IgD-negative memory B cell (primary cell): ENCODE data around the gene TBC1D22A. TPM values are rescaled to one million over a fixed set of nuclear protein-coding genes. Genes with fewer than 3 reads are reported as not detected.

Source experiments
- H3K27ac Mint-ChIP-seq, 3 donors: one replicate each; pipeline ENCODE4 v1.8.0; 2020 to 2022; ENCODE audit warnings: mild to moderate bottlenecking in 3 of 3, mixed read lengths in 3 of 3, moderate library complexity in 1 of 3
- H3K27me3 Mint-ChIP-seq: one replicate; pipeline ENCODE4 v1.8.0; 2021; ENCODE audit warnings: mixed read lengths
- H3K36me3 Mint-ChIP-seq: one replicate; pipeline ENCODE4 v1.8.0; 2020; ENCODE audit warnings: mild to moderate bottlenecking, mixed read lengths
- H3K4me1 Mint-ChIP-seq, 3 donors: one replicate each; pipeline ENCODE4 v1.8.0; 2020 to 2022; ENCODE audit warnings: mixed read lengths in 3 of 3, mild to moderate bottlenecking in 1 of 3
- H3K4me3 Mint-ChIP-seq, 4 donors: one replicate each; pipeline ENCODE4 v1.8.0; 2020 to 2022; ENCODE audit warnings: mild to moderate bottlenecking in 4 of 4, mixed read lengths in 4 of 4, moderate library complexity in 3 of 4
- H3K9me3 Mint-ChIP-seq, 3 donors: one replicate each; pipeline ENCODE4 v1.8.0; 2020 to 2021; ENCODE audit warnings: mixed read lengths in 3 of 3, mild to moderate bottlenecking in 1 of 3
- polyA plus RNA-seq: library from polyadenylated mRNA; unstranded; fragments of 300-500 nt; fragmentation: Illumina TruSeq; gene quantifications from one replicate; pipeline ENCODE4 v1.2.3, GENCODE V29; 2021

The TBC1D22A gene
- polyA plus RNA-seq, 1 donor from 2014 or later: 64.3 TPM

DNA sequence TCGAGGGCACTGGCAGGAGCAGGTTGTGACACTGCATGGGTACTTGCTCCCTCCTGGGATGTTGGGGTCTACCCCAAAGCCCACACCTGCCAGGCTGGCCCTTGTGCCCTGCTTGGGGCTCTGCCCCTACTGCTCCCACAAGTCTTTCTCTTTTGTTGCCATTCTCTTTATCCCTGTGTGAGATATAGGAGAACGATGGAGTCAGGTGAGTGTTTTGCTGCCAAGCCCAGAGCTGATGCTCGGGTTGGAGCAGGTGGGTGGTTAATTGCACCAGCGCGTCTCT, 292.6 kb downstream of the TBC1D22A start:
- H3K36me3 Mint-ChIP-seq: peaks cover 2% of the 10 kb centered on the region
- no peaks in the 10 kb centered on the region for H3K27me3 Mint-ChIP-seq
- no peak overlapping the region for H3K4me3 Mint-ChIP-seq
- peaks cover 21 to 39% (median 23%) of the 10 kb centered on the region in 3 donors for H3K4me1 Mint-ChIP-seq
- H3K27ac Mint-ChIP-seq: peak overlapping the region in 1 of 3 donors; percentile 70
- no peaks in the 10 kb centered on the region for H3K9me3 Mint-ChIP-seq

DNA sequence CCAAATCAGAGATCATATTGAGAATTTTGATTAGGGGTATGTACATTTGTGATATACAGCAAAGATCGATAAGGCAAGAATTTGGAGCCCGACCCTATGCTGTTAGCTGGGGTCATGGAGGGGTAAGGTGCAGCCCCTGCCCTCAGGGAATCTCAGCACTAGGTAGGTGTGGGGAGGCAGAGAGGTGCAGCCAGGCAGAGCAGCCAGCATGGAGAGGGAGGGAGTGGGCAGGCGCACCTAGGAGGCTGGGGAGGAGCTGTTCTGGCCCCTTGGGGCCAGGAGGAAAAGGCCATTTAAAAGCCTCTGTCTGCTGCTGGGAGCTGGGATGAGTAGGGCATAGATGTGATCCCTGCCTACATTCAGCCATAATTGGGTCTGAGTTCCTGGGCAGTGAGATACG, 293.0 kb downstream of the TBC1D22A start:
- H3K4me3 Mint-ChIP-seq: no peak overlapping the region
- peaks cover 2% of the 10 kb centered on the region for H3K36me3 Mint-ChIP-seq
- peaks cover 18 to 36% (median 23%) of the 10 kb centered on the region in 3 donors for H3K4me1 Mint-ChIP-seq
- no peaks in the 10 kb centered on the region for H3K27me3 Mint-ChIP-seq
- H3K9me3 Mint-ChIP-seq: no peaks in the 10 kb centered on the region
- H3K27ac Mint-ChIP-seq: peak overlapping the region in 2 of 3 donors; percentile 14 to 70

DNA sequence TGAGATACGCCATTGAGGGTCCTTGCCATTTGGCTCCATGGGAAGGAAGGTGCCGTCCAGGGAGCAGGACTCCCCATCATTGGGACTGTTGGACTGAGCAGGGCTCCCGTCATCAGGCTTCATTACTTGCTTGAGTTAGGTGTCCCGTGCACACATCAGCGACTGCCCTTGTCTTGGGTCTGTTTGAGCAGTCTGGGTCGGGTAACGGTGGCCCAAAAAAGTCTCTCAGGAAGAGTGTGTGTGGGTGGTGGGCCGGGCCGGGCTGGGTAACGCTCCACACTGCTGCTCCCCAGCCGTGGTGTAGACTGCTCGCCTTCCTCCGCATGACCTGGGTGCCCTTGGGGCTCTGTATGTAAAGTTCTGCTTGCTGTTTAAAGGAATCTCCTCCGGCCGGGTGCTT, 293.5 kb downstream of the TBC1D22A start:
- Mint-ChIP-seq H3K4me3 (no peak overlapping the region), H3K36me3 (peaks cover 2% of the 10 kb centered on the region), H3K27ac (peak overlapping the region in 2 of 3 donors; percentile 14 to 70), H3K27me3 (no peaks in the 10 kb centered on the region), H3K4me1 (peaks cover 18 to 36% (median 23%) of the 10 kb centered on the region in 3 donors), H3K9me3 (no peaks in the 10 kb centered on the region)

DNA sequence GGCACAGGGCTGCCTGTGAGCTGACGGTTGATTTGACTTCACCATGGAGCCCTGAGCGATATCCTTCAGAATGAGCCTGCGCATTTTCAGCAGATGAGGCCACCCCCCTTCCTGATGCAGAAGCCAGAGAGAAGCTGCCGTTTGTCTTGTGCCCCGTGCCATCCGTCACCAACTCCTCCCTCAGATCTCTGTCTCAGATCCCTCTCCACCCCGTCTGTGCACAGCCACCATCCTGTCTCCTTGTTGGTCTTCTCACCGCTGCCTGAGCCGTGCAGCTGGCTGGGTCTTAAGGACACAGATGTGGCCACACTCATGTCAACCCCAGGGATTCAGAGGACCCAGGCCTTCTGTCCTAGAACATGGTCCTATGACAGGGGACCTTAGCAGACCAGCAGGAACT, 293.9 kb downstream of the TBC1D22A start:
- peaks cover 21 to 36% (median 23%) of the 10 kb centered on the region in 3 donors for H3K4me1 Mint-ChIP-seq
- H3K4me3 Mint-ChIP-seq: no peak overlapping the region
- H3K9me3 Mint-ChIP-seq: no peaks in the 10 kb centered on the region
- peak overlapping the region; percentile 13 to 70 (median 14) for H3K27ac Mint-ChIP-seq
- H3K36me3 Mint-ChIP-seq: peaks cover 3% of the 10 kb centered on the region
- H3K27me3 Mint-ChIP-seq: no peaks in the 10 kb centered on the region

DNA sequence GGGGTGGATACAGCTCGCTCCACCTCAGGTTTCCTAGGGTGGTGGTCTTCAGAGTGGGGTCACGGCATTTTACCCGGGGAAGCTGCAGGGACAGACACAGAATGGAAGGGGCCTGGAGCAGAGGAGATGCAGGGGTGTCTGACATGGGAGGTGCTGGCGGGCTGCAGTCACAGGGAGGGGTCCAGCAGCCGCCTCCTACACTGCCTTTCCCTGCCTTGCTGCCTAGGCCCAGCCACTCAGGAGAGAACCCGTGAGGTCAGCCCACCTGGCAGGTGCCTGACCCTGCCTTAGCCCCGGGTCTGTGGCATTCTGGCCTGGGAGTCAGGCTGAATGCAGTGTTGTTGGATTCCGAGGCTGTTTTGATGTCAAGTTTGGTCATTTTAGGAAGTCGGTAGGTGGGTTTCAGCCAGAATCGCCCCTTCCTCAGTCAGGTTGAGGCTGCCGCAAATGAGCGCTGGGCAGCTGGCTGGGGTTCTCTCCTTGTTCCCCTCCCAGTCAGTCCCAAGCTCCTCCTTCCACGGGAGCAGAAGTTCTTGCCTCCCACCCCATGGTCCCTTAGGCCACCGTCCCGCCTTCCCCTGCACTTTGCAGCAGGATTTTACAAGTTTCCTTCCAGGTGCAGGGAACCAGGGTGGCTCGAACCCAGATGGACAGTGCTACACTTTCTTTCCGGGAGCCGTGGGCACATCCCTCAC, 294.5 kb downstream of the TBC1D22A start:
- Mint-ChIP-seq H3K9me3 (no peaks in the 10 kb centered on the region), H3K36me3 (peaks cover 3% of the 10 kb centered on the region), H3K4me3 (no peak overlapping the region), H3K27ac (peak overlapping the region in 2 of 3 donors; percentile 13 to 14), H3K4me1 (peaks cover 22 to 36% (median 23%) of the 10 kb centered on the region in 3 donors), H3K27me3 (no peaks in the 10 kb centered on the region)

DNA sequence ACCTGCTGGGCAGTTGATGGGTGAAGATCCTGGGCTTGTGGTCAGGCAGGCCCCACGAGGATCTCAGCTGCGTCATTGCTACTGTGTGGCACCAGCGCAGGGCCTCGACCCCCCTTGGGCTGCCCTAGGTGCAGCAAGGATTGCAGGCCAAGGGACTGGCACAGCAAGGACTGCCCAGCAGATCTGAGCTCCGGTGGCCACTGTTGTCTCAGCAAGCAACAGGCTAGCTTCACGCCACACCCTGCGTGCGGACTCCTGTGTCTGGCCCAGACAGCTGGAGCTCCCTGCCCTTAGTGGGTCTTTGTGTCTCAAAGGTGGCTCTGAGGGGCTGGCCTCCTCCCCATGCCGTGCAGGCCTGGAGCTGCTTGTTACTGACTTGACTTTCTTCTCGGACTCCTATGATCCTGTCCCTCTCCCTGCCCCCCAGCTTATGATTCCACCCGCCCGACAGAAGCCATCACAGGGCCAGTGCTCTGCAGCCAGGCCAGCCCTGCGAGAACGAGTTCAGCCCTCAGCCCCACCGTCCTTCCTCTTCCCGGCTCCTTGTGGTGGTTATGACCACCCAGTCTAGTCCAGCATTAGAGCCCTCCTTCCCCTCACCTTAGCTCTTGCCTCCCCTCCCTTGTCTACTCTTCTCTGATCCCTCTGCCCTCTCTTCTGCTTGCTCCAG, 295.6 kb downstream of the TBC1D22A start:
- H3K4me1 Mint-ChIP-seq: peaks cover 22 to 36% (median 23%) of the 10 kb centered on the region in 3 donors
- H3K36me3 Mint-ChIP-seq: peaks cover 3% of the 10 kb centered on the region
- H3K9me3 Mint-ChIP-seq: no peaks in the 10 kb centered on the region
- H3K4me3 Mint-ChIP-seq: no peak overlapping the region
- H3K27ac Mint-ChIP-seq: peak overlapping the region in 2 of 3 donors; percentile 57 to 81
- no peaks in the 10 kb centered on the region for H3K27me3 Mint-ChIP-seq

DNA sequence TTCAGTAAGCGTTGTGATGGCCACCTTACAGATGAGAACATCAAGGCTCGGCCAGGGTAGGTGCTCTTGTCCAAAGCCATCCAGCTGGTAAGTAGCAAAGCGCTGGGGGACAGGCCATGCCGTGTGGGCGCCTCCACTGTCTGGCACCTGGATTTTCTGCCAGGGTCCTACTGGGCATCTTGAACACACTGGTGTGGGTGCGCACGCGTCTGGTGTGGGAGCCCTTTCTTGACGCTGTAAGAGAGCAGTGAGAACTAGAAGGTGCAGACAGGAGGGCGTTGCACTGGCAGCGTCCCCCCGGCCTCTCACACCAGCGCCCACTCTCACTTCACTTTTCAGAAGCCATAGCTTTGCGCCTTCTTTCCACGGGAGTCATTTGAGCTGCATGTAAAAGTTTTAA, 296.6 kb downstream of the TBC1D22A start:
- Mint-ChIP-seq H3K36me3 (peaks cover 4% of the 10 kb centered on the region), H3K27me3 (no peaks in the 10 kb centered on the region), H3K4me1 (peaks cover 22 to 32% (median 23%) of the 10 kb centered on the region in 3 donors), H3K9me3 (no peaks in the 10 kb centered on the region), H3K27ac (peak overlapping the region in 1 of 3 donors; percentile 81), H3K4me3 (peak overlapping the region in 3 of 4 donors; percentile 13 to 81 (median 27))

DNA sequence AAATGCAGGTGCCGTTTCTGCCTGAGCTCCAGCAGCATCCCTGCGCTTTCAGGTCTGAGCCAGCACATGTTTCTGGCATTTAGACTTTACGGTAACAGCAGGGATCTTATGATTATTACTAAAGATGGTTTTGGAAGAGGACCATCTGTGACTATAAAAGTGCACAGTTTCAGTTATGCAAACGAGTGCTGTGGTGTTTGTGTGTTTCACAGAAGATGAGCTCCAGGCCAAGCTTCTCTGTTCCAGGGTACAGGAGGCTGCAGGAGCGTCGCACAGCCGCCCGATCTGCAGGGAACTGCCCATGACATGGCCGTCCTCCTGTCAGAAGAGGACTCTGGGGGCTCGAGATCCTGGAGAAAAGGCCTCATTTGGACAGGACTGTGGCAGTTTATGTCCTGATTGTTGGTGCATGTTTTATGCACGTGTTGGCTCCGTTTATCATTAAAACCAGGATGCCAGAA, 297.3 kb downstream of the TBC1D22A start:
- Mint-ChIP-seq H3K9me3 (no peaks in the 10 kb centered on the region), H3K36me3 (peaks cover 5% of the 10 kb centered on the region), H3K4me1 (peaks cover 22 to 32% (median 23%) of the 10 kb centered on the region in 3 donors), H3K4me3 (peak overlapping the region in 2 of 4 donors; percentile 27 to 81), H3K27me3 (no peaks in the 10 kb centered on the region), H3K27ac (peak overlapping the region in 1 of 3 donors; percentile 81)

DNA sequence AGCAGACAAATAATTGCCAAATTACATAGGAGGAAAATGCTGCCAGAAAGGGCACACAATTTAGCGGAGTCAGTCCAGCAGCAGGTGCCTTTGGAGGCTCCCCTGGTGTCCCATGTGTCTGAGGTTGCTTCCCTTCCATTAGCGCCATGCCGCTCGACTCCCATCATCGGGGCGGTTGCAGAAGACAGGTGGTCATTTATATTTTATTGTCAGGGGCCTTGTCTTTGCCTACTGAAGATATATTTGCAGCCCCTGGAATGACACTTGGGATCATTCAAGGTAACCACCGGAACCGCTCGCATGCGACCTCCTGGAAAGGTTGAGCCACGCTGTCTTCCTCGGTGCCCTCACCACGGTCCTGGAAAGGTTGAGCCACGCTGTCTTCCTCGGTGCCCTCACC, 298.3 kb downstream of the TBC1D22A start:
- Mint-ChIP-seq H3K27me3 (no peaks in the 10 kb centered on the region), H3K27ac (no peak overlapping the region), H3K4me1 (peaks cover 15 to 28% (median 20%) of the 10 kb centered on the region in 3 donors), H3K36me3 (peaks cover 5% of the 10 kb centered on the region), H3K4me3 (no peak overlapping the region), H3K9me3 (no peaks in the 10 kb centered on the region)

DNA sequence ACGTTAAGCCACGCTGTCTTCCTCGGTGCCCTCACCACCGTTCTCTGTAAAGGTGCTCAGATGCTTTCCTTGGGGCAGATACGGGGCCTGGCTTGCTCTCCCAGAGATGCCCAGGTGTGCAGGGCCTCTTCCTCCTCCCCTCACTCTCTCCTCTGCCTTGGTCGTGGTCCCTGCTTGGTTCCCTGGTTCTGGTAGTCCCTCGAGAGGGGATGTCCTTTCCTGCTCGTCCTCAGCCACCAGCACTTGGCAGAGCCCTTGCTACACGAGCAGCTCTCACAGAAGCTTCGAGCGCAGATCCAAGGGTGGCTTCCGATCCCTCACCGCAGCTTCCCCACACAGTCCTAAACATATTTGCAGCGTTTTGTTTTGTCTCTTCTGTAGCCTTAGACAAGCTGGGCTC, 298.8 kb downstream of the TBC1D22A start:
- Mint-ChIP-seq H3K27ac (peak overlapping the region in 1 of 3 donors; percentile 63), H3K9me3 (no peaks in the 10 kb centered on the region), H3K4me1 (peaks cover 11 to 26% (median 22%) of the 10 kb centered on the region in 3 donors), H3K4me3 (peak overlapping the region in 1 of 4 donors; percentile 52), H3K27me3 (no peaks in the 10 kb centered on the region), H3K36me3 (peaks cover 4% of the 10 kb centered on the region)

DNA sequence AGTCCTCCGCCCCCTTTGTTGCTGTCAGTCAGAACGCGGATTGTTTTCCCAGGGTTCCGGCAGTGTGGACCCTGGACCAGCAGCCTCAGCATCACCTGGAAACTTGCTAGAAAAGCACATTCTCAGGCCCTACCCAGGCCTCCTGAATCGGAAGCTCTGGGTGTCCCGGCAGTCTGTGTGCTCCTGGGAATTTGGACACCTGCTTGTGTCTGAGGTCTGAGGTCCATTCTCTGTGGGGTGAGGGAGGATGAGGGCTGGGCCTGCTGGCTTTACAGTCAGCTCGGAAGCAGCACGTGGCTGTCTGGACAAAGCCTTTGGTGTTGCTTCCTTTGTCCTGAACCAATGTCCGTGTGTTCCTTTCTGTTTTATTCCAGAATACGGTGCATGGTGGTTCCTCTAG, 299.7 kb downstream of the TBC1D22A start:
- no peak overlapping the region for H3K4me3 Mint-ChIP-seq
- H3K27ac Mint-ChIP-seq: peak overlapping the region in 1 of 3 donors; percentile 42
- H3K9me3 Mint-ChIP-seq: no peaks in the 10 kb centered on the region
- peaks cover 10 to 24% (median 20%) of the 10 kb centered on the region in 3 donors for H3K4me1 Mint-ChIP-seq
- H3K36me3 Mint-ChIP-seq: peaks cover 4% of the 10 kb centered on the region
- H3K27me3 Mint-ChIP-seq: no peaks in the 10 kb centered on the region

DNA sequence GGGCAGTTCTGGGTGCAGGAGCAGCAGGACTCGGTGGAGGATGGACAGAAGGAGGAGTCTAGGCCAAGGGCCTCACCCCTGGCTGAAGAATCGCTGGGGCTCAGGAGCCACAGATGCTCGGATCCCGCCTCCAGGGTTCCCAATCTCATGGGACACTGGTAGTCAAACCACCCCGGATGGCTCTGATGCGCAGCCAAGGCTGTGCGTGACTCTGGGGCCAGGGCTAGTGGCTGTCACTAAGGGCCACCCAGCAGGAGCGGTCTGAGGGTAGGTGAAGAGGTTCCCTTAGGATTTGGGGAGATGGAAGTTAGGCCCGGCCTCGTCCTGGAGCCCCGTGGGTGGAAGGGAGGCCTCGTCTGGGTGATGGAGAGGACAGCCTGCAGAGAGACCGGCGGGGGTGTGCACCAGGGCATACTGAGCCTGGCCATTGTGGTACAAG, 300.6 kb downstream of the TBC1D22A start:
- H3K9me3 Mint-ChIP-seq: no peaks in the 10 kb centered on the region
- H3K36me3 Mint-ChIP-seq: peaks cover 4% of the 10 kb centered on the region
- no peak overlapping the region for H3K4me3 Mint-ChIP-seq
- H3K27ac Mint-ChIP-seq: peak overlapping the region in 2 of 3 donors; percentile 42 to 74
- H3K4me1 Mint-ChIP-seq: peaks cover 10 to 19% (median 19%) of the 10 kb centered on the region in 3 donors
- H3K27me3 Mint-ChIP-seq: no peaks in the 10 kb centered on the region

DNA sequence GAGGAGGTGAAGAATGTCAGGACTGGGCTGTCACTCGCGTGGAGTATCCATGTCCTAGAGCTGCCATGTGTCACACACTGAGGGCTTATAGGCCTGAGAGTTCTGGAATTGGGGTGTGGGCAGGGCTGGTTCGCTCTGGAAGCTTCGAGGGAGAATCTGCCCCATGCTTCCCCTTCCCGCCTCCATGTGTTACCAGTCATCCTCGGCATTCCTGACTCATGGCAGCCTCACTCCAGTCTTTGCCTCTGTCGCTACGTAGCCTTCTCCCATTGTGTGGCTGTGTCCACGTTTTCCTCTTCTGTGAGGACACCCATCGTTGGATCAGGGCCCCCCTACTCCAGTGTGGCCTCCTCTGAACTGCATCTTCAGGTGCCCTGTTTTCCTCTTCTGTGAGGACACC, 301.2 kb downstream of the TBC1D22A start:
- Mint-ChIP-seq H3K4me1 (peaks cover 13 to 14% (median 14%) of the 10 kb centered on the region in 3 donors), H3K27ac (no peak overlapping the region), H3K9me3 (no peaks in the 10 kb centered on the region), H3K27me3 (no peaks in the 10 kb centered on the region), H3K36me3 (peaks cover 4% of the 10 kb centered on the region), H3K4me3 (no peak overlapping the region)

DNA sequence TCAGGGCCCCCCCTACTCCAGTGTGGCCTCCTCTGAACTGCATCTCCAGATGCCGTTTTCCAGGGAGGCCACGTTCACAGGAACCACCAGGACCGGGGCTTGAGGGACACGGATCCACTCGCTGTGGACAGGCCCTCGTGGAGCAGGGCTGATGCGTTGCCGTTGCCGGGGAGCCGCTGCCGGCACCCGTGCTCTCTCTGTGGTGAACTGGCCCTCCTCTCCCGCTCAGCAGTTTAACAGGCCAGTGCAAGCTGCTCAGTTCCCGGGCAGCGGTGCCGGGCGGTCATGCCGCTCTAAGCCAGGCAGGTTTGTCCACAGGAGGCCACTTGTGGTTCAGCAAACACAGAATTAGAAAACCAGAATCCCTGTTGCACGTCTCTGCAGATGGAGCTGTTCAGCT, 301.6 kb downstream of the TBC1D22A start:
- Mint-ChIP-seq H3K36me3 (peaks cover 4% of the 10 kb centered on the region), H3K9me3 (no peaks in the 10 kb centered on the region), H3K4me1 (peaks cover 11 to 15% (median 12%) of the 10 kb centered on the region in 3 donors), H3K4me3 (no peak overlapping the region), H3K27me3 (no peaks in the 10 kb centered on the region), H3K27ac (no peak overlapping the region)

DNA sequence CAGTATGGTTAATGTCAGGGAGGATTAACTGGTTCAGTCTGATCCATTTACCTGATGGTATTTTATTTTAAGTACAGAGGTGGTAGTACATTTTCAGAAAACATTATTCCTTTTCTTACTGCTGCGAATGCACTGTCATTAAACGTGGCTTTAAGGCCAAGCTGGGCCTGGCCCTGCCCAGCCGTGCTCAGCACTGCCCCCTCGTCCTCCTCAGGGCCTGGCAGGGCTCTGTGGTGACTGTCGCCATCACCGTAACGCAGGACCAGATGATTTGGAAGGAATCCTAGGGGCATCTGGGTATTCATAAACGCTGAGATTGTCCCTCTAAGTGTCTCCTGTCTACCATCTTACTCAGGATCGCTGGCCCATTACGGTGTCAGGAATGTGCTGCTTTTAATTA, 302.0 kb downstream of the TBC1D22A start:
- no peaks in the 10 kb centered on the region for H3K9me3 Mint-ChIP-seq
- H3K27me3 Mint-ChIP-seq: no peaks in the 10 kb centered on the region
- no peak overlapping the region for H3K27ac Mint-ChIP-seq
- peaks cover 8 to 11% (median 8%) of the 10 kb centered on the region in 3 donors for H3K4me1 Mint-ChIP-seq
- H3K36me3 Mint-ChIP-seq: peaks cover 4% of the 10 kb centered on the region
- peak overlapping the region in 1 of 4 donors; percentile 73 for H3K4me3 Mint-ChIP-seq
